HG03066 (cell line): Measurements from ENCODE around the gene VIPR1.
A peak's percentile ranks its signal among the peaks of the same experiment; 100 is the strongest.
"Not testable (repeated sequence)": the region's sequence is repeated elsewhere in the genome, so short reads cannot be mapped to it uniquely, and the experiment has no call there.

ENCODE experiments used
- ATAC-seq: cut with Tn5 transposase; IDR thresholded peaks from one replicate; pipeline ENCODE4 v1.9.1; 2021; ENCODE audit warnings: low read depth; ENCODE audit not compliant: unreplicated experiment

Gene VIPR1

GRCh38 chr3:42562047-42562907 lies 59.8 kb downstream of the VIPR1 start:
- ATAC-seq, result no peak

GRCh38 chr3:42569593-42570142 lies 67.2 kb downstream of the VIPR1 start:
- ATAC-seq, result no peak

GRCh38 chr3:42572278-42572677 lies 69.8 kb downstream of the VIPR1 start:
- ATAC-seq, result no peak

- ATAC-seq, result no peak
Measured at GRCh38 chr3:42575137-42575741, 72.8 kb downstream of the VIPR1 start.

- no peak for ATAC-seq
Measured at GRCh38 chr3:42578054-42578453, 75.6 kb downstream of the VIPR1 start.

- not testable (repeated sequence) for ATAC-seq
Measured at GRCh38 chr3:42579346-42579745, 76.9 kb downstream of the VIPR1 start.

GRCh38 chr3:42581400-42581708 lies 78.9 kb downstream of the VIPR1 start:
- ATAC-seq, result no peak

- peak; percentile 93 for ATAC-seq
Measured at GRCh38 chr3:42581709-42582473, 79.4 kb downstream of the VIPR1 start, which contains the start of gene SEC22C. TSS of gene SEC22C (minus strand) at chr3:42581967. CDS start at chr3:42569046, 12,921 bp downstream.

GRCh38 chr3:42582474-42583070 lies 80.1 kb downstream of the VIPR1 start:
- no peak for ATAC-seq
